Measurements from ENCODE around the gene LENG9. TPM values are rescaled to one million over a fixed set of nuclear protein-coding genes. Genes with fewer than 3 reads are reported as not detected.
"Not testable (repeated sequence)": the region's sequence is repeated elsewhere in the genome, so short reads cannot be mapped to it uniquely, and the experiment has no call there.

LENG9 gene
- total RNA-seq, 2 donors from 2014 or later = 2.5 to 3.5 TPM

DNA sequence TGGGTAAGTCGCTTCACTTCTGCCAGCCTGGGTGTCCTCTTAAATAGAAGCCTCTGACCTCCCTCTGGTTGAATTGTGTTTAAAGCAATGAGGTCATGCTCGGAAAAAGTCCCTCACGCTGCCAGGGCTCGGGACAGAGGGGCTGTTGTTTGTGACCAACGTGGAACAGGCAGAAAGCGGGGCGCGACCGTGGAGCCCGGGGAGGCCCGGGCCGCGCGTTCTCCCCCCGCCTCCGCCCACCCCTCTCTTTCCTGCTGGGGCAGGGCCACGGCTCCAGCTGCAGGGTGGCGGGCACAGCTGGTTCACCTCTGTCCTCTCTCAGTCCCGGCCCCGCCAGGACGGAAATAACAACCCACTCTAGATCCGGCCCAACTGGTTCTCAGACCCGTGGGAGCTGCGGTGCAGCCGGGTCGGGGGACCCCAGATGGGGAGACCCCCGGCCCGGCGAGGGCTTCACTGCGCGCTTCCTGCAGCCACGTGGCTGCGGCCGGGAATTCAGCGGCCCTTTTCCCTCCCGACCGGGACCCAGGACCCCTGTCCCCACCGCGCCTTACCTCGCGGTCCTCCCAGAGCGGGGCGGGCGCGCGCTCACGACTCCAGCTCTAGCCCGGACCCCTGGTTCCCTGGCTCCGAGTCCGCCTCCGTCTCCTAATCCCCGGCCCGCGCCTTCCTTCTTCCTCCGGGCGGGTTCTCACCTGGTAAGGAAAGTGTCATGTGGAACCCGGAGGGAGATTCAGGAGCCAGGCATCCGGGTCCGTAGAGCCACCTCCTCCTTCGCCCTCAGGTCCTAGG, 7.6 kb upstream of the LENG9 start:
- Mint-ChIP-seq H3K4me1 (no peaks in the 10 kb centered on the region), H3K36me3 (ENCODE audit: low read depth) (no peaks in the 10 kb centered on the region), H3K4me3 (peak overlapping the region; percentile 15), H3K27ac (no peak overlapping the region), H3K9me3 (no peaks in the 10 kb centered on the region), H3K27me3 (ENCODE audit: insufficient read depth) (peaks cover 61% of the 10 kb centered on the region)
- H3K36me3 ChIP-seq (ENCODE audit: control insufficient read depth, insufficient read depth, low read length) = no peaks in the 10 kb centered on the region
- H3K9ac ChIP-seq (ENCODE audit: extremely low read depth, low read length, poor library complexity, severe bottlenecking) = peak overlapping the region; percentile 11
- H3K4me3 ChIP-seq (ENCODE audit: low read length) = peak overlapping the region; percentile 40
- H3K9me3 ChIP-seq (ENCODE audit: control insufficient read depth, low read length) = no peaks in the 10 kb centered on the region
- WGBS, 2 experiments (ENCODE audit: insufficient coverage in 1 of 2, insufficient read length in 1 of 2) = 18 to 30% methylated on average over 23 to 60 of the region's 60 CpGs
- H3K4me1 ChIP-seq (ENCODE audit: control insufficient read depth, insufficient read depth, low read length) = no peaks in the 10 kb centered on the region
- H3K27me3 ChIP-seq (ENCODE audit: control insufficient read depth, insufficient read depth, low read length, poor library complexity, severe bottlenecking) = peaks cover 33% of the 10 kb centered on the region
- TF ChIP-seq CTCF (conservative IDR thresholded peaks at IDR 0.05) = no peak
- peak; percentile 72 for DNase-seq
- no peak overlapping the region for H3K27ac ChIP-seq (ENCODE audit: low read depth, low read length)

DNA sequence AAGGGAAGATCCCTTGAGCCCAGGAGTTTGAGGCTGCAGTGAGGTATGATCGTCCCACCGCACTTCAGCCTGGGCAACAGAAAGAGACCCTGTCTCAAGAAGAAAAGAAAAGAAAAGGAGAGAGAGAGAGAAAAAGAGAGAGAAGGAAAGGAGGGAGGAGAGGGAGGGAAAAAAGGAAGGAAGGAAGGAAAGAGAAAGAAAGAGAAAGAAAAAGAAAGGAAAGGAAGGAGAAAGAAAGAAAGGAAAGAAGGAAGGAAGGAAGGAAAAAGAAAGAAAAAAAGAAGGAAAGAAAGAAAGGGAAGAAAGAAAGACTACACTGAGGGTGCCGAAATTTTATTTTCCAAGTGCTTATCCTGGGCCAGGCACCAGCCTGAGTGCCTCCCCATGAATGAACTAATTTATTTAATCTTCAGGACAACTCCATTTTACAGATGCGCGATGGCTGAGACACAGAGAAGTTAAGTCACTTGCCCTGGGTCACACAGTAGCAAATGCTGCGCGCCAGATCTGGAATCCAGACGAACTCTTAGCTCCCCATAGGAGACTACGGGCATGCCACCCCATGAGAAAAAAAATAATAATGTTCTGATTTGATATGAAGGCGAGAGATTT, 6.8 kb upstream of the LENG9 start:
- Mint-ChIP-seq H3K27ac (no peak overlapping the region), H3K27me3 (ENCODE audit: insufficient read depth) (peaks cover 66% of the 10 kb centered on the region), H3K9me3 (peaks cover 5% of the 10 kb centered on the region), H3K36me3 (ENCODE audit: low read depth) (no peaks in the 10 kb centered on the region), H3K4me3 (peak overlapping the region; percentile 15), H3K4me1 (no peaks in the 10 kb centered on the region)
- WGBS, 2 experiments (ENCODE audit: insufficient coverage in 1 of 2, insufficient read length in 1 of 2) = 79 to 90% methylated on average over 6 to 10 of the region's 10 CpGs
- H3K4me1 ChIP-seq (ENCODE audit: control insufficient read depth, insufficient read depth, low read length) = no peaks in the 10 kb centered on the region
- no peaks in the 10 kb centered on the region for H3K36me3 ChIP-seq (ENCODE audit: control insufficient read depth, insufficient read depth, low read length)
- DNase-seq = no peak
- no peak for TF ChIP-seq CTCF (conservative IDR thresholded peaks at IDR 0.05)
- no peak overlapping the region for H3K4me3 ChIP-seq (ENCODE audit: low read length)
- H3K9me3 ChIP-seq (ENCODE audit: control insufficient read depth, low read length) = no peaks in the 10 kb centered on the region
- no peak overlapping the region for H3K27ac ChIP-seq (ENCODE audit: low read depth, low read length)
- H3K9ac ChIP-seq (ENCODE audit: extremely low read depth, low read length, poor library complexity, severe bottlenecking) = no peak overlapping the region
- H3K27me3 ChIP-seq (ENCODE audit: control insufficient read depth, insufficient read depth, low read length, poor library complexity, severe bottlenecking) = peaks cover 33% of the 10 kb centered on the region

GRCh38 chr19:54469496-54469934, 5.9 kb upstream of the LENG9 start:
- Histone ChIP-seq H3K9me3 (ENCODE audit: control insufficient read depth, low read length) (no peaks in the 10 kb centered on the region), H3K27ac (ENCODE audit: low read depth, low read length) (no peak overlapping the region), H3K4me3 (ENCODE audit: low read length) (no peak overlapping the region), H3K36me3 (ENCODE audit: control insufficient read depth, insufficient read depth, low read length) (no peaks in the 10 kb centered on the region), H3K27me3 (ENCODE audit: control insufficient read depth, insufficient read depth, low read length, poor library complexity, severe bottlenecking) (peaks cover 33% of the 10 kb centered on the region), H3K4me1 (ENCODE audit: control insufficient read depth, insufficient read depth, low read length) (no peaks in the 10 kb centered on the region), H3K9ac (ENCODE audit: extremely low read depth, low read length, poor library complexity, severe bottlenecking) (no peak overlapping the region)
- Mint-ChIP-seq H3K4me1 (no peaks in the 10 kb centered on the region), H3K27me3 (ENCODE audit: insufficient read depth) (peaks cover 65% of the 10 kb centered on the region), H3K36me3 (ENCODE audit: low read depth) (no peaks in the 10 kb centered on the region), H3K9me3 (peaks cover 7% of the 10 kb centered on the region), H3K4me3 (no peak overlapping the region), H3K27ac (no peak overlapping the region)
- 59 to 74% methylated on average over 5 to 8 of the region's 8 CpGs for WGBS, 2 experiments (ENCODE audit: insufficient coverage in 1 of 2, insufficient read length in 1 of 2)
- TF ChIP-seq CTCF (conservative IDR thresholded peaks at IDR 0.05) = no peak
- peak; percentile 47 for DNase-seq

DNA sequence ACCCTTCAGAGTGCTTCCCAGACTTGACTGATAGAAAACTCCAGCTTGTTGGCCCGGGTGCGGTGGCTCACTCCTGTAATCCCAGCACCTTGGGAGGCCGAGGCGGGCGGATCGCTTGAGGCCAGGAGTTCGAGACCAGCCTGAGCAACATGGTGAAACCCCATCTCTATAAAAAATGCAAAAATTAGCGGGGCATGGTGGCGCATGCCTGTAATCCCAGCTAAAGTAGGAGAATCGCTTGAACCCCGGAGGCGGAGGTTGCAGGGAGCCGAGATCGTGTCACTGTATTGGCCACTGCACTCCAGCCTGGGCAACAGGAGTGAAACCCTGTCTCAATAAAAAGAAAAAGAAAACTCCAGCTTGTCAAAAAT, 2.5 kb upstream of the LENG9 start:
- 87 to 93% methylated on average over 12 to 14 of the region's 14 CpGs for WGBS, 2 experiments (ENCODE audit: insufficient coverage in 1 of 2, insufficient read length in 1 of 2)

More for the DNA sequence above, 2.5 kb upstream of the LENG9 start:
- not testable (repeated sequence) for H3K9me3 Mint-ChIP-seq; H3K9ac ChIP-seq (ENCODE audit: extremely low read depth, low read length, poor library complexity, severe bottlenecking); H3K9me3 ChIP-seq (ENCODE audit: control insufficient read depth, low read length); H3K4me1 ChIP-seq (ENCODE audit: control insufficient read depth, insufficient read depth, low read length); H3K27ac ChIP-seq (ENCODE audit: low read depth, low read length); H3K36me3 ChIP-seq (ENCODE audit: control insufficient read depth, insufficient read depth, low read length); DNase-seq; H3K4me3 ChIP-seq (ENCODE audit: low read length); H3K4me3 Mint-ChIP-seq; H3K4me1 Mint-ChIP-seq; H3K27ac Mint-ChIP-seq; H3K36me3 Mint-ChIP-seq (ENCODE audit: low read depth)
- H3K27me3 ChIP-seq (ENCODE audit: control insufficient read depth, insufficient read depth, low read length, poor library complexity, severe bottlenecking) = peaks cover 27% of the 10 kb centered on the region
- peaks cover 48% of the 10 kb centered on the region for H3K27me3 Mint-ChIP-seq (ENCODE audit: insufficient read depth)
